GM12875 (cell line): Measurements from ENCODE around the gene P2RY14.

Experiments used
- H3K4me3 ChIP-seq: one replicate; pipeline ENCODE4 v1.5.1; 2011; ENCODE audit warnings: low read depth, low read length, control low read depth
- TF ChIP-seq, protein P1 (sequence below): IDR thresholded peaks from 2 replicates; pipeline ENCODE4 v1.5.1; 2011; ENCODE audit warnings: low read depth, mild to moderate bottlenecking, control low read depth, inconsistent platforms, low read length, moderate library complexity, borderline replicate concordance; ENCODE audit not compliant: insufficient read depth

P2RY14 gene

DNA sequence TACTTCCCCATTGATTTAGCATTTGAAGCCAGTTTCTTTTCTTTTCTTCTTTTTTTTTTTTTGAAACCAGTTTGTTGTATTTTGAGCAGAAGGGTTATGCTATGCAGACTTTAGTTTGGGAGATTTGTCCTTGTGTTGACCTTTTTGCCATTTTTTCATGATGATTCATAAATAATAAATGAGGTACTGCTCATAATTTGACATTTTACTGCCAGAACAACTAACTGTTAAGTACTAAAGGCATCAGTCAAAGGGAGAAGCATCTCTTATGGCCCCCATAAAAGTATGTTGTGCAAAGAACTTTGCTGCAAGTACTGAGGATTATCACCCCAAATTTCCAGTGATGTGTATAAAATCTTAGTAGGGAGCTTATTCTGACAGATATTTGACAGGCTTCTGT lies 40.0 kb upstream of the P2RY14 start:
- TF ChIP-seq, protein P1, sequence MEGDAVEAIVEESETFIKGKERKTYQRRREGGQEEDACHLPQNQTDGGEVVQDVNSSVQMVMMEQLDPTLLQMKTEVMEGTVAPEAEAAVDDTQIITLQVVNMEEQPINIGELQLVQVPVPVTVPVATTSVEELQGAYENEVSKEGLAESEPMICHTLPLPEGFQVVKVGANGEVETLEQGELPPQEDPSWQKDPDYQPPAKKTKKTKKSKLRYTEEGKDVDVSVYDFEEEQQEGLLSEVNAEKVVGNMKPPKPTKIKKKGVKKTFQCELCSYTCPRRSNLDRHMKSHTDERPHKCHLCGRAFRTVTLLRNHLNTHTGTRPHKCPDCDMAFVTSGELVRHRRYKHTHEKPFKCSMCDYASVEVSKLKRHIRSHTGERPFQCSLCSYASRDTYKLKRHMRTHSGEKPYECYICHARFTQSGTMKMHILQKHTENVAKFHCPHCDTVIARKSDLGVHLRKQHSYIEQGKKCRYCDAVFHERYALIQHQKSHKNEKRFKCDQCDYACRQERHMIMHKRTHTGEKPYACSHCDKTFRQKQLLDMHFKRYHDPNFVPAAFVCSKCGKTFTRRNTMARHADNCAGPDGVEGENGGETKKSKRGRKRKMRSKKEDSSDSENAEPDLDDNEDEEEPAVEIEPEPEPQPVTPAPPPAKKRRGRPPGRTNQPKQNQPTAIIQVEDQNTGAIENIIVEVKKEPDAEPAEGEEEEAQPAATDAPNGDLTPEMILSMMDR, result no peak
- no peak overlapping the region for H3K4me3 ChIP-seq

- TF ChIP-seq, protein P1, result no peak
- H3K4me3 ChIP-seq, result no peak within 1 kb of the TSS
Observed at GRCh38 chr3:151316267-151316991, 38.1 kb upstream of the P2RY14 start, which contains the start of gene GPR87. Gene GPR87, minus strand, starts transcription at chr3:151316820. Its CDS starts 16,720 bp downstream, at chr3:151300100.

GRCh38 chr3:151315846-151316245 lies 37.5 kb upstream of the P2RY14 start:
- TF ChIP-seq, protein P1, result no peak
- H3K4me3 ChIP-seq, result no peak overlapping the region

GRCh38 chr3:151315136-151315535 lies 36.8 kb upstream of the P2RY14 start:
- TF ChIP-seq, protein P1, result no peak

GRCh38 chr3:151314593-151314992 lies 36.3 kb upstream of the P2RY14 start:
- no peak overlapping the region for H3K4me3 ChIP-seq
- TF ChIP-seq, protein P1, result no peak

More at GRCh38 chr3:151315136-151315535, 36.8 kb upstream of the P2RY14 start:
- H3K4me3 ChIP-seq, result no peak overlapping the region

DNA sequence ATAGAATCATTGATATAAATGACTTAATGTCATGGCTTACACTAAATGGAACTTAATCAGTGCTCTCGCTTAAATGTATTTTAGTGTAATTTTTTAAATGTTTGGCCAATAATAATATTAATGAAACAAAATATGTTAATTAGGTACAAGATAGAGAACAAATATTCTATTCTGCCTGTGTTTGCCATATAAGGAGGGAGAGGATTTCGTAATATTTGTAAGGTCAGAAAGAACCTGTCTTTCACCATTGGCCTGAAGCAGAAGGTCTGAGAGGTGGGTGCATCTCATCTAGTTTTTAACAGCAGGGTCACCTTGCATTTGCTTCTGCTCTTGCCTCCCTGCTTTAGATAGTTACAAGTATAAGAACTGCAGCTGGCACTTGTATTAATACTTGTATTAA lies 35.8 kb upstream of the P2RY14 start:
- TF ChIP-seq, protein P1, result no peak

GRCh38 chr3:151312972-151313371 lies 34.6 kb upstream of the P2RY14 start:
- TF ChIP-seq, protein P1, result no peak
- H3K4me3 ChIP-seq, result no peak overlapping the region

More for the DNA sequence above, 35.8 kb upstream of the P2RY14 start:
- no peak overlapping the region for H3K4me3 ChIP-seq
